Measurements from ENCODE around the gene ZC3H10. TPM values are rescaled to one million over a fixed set of nuclear protein-coding genes. Genes with fewer than 3 reads are reported as not detected.

Gene ZC3H10
- total and polyA plus RNA-seq, 2 of the 13 experiments (the other 11 are each of a cell fraction or from before 2014, with no cell fraction given), result 0.70 to 2.3 TPM

DNA sequence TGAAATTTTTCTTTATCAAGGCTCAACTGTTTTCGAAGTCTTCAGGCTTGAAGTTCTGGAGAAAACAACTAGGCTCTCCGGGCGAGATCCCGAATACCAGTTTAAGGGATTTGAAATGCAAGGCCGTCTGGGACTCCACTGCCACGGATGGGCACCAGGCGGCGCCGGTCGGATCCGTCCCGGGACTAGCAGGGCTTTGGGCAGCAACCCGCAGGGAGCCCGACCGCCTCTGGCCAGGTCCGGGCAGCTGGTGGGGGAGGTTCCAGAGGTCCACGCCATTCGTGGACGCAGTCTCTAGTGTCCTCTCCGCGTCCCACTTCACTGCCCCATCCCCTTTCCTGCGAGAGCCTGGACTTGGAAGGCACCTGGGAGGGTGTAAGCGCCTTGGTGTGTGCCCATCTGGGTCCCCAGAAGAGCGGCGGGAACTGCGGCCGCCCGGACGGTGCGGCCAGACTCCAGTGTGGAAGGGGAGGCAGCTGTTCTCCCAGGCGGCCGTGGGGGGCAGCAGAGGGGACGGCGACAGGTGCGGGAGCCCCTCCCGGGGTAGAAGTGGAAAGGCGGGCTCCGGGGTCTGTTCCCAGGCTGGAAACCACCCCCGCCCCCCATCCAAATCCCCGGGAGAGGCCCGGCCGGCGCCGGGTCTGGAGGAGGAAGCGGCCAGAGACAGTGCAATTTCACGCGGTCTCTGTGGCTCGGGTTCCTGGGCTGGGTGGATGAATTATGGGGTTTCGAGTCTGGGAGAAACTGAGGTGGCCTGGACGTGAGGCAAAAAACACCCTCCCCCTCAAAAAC lies 38.9 kb upstream of the ZC3H10 start (continued):
- TF ChIP-seq BRD4 (CRISPR knock-in tag; IDR thresholded peaks at IDR 0.05) (no peak; the same call in 1 of the 2 replicates), TBX2 (CRISPR knock-in tag; IDR thresholded peaks at IDR 0.05; ENCODE audit: borderline replicate concordance) (peak; percentile 48; the same call in 1 of the 2 replicates), IKZF1 (IDR thresholded peaks at IDR 0.05) (no peak), ZBTB34 (CRISPR knock-in tag; IDR thresholded peaks at IDR 0.05) (no peak), ZNF781 (CRISPR knock-in tag; IDR thresholded peaks at IDR 0.05; ENCODE audit: borderline replicate concordance, not compliant biosample characterization) (peak; percentile 69), ZNF784 (CRISPR knock-in tag; IDR thresholded peaks at IDR 0.05; ENCODE audit: borderline replicate concordance) (0 out of 2 replicates have a peak, but pooled peaks have one; percentile 15), FOXK1 (CRISPR knock-in tag; IDR thresholded peaks at IDR 0.05; ENCODE audit: borderline replicate concordance, low read depth) (no peak), KLF11 (CRISPR knock-in tag; IDR thresholded peaks at IDR 0.05) (peak; percentile 76; the same call in 1 of the 2 replicates), ISL2 (CRISPR knock-in tag; IDR thresholded peaks at IDR 0.05) (0 out of 2 replicates have a peak, but pooled peaks have one; percentile 12), ZNF816 (CRISPR knock-in tag; IDR thresholded peaks at IDR 0.05; ENCODE audit: borderline replicate concordance) (peak; percentile 35; the same call in 1 of the 2 replicates), HOXA3 (CRISPR knock-in tag; IDR thresholded peaks at IDR 0.05) (peak; percentile 66; the same call in 1 of the 2 replicates), KDM4B (CRISPR knock-in tag; IDR thresholded peaks at IDR 0.05) (peak; percentile 28; the same call in 1 of the 2 replicates), ZNF644 (CRISPR knock-in tag; IDR thresholded peaks at IDR 0.05; ENCODE audit: low read depth) (peak; percentile 29; the same call in 1 of the 2 replicates), JUN (CRISPR knock-in tag; IDR thresholded peaks at IDR 0.05) (no peak), ZNF777 (CRISPR knock-in tag; IDR thresholded peaks at IDR 0.05) (peak; percentile 95), YY1 (IDR thresholded peaks at IDR 0.05; ENCODE audit: insufficient read depth, insufficient replicate concordance, low read depth, low read length) (peak; percentile 52)
- TF ChIP-seq, protein P1, sequence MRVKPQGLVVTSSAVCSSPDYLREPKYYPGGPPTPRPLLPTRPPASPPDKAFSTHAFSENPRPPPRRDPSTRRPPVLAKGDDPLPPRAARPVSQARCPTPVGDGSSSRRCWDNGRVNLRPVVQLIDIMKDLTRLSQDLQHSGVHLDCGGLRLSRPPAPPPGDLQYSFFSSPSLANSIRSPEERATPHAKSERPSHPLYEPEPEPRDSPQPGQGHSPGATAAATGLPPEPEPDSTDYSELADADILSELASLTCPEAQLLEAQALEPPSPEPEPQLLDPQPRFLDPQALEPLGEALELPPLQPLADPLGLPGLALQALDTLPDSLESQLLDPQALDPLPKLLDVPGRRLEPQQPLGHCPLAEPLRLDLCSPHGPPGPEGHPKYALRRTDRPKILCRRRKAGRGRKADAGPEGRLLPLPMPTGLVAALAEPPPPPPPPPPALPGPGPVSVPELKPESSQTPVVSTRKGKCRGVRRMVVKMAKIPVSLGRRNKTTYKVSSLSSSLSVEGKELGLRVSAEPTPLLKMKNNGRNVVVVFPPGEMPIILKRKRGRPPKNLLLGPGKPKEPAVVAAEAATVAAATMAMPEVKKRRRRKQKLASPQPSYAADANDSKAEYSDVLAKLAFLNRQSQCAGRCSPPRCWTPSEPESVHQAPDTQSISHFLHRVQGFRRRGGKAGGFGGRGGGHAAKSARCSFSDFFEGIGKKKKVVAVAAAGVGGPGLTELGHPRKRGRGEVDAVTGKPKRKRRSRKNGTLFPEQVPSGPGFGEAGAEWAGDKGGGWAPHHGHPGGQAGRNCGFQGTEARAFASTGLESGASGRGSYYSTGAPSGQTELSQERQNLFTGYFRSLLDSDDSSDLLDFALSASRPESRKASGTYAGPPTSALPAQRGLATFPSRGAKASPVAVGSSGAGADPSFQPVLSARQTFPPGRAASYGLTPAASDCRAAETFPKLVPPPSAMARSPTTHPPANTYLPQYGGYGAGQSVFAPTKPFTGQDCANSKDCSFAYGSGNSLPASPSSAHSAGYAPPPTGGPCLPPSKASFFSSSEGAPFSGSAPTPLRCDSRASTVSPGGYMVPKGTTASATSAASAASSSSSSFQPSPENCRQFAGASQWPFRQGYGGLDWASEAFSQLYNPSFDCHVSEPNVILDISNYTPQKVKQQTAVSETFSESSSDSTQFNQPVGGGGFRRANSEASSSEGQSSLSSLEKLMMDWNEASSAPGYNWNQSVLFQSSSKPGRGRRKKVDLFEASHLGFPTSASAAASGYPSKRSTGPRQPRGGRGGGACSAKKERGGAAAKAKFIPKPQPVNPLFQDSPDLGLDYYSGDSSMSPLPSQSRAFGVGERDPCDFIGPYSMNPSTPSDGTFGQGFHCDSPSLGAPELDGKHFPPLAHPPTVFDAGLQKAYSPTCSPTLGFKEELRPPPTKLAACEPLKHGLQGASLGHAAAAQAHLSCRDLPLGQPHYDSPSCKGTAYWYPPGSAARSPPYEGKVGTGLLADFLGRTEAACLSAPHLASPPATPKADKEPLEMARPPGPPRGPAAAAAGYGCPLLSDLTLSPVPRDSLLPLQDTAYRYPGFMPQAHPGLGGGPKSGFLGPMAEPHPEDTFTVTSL (CRISPR knock-in tag; IDR thresholded peaks at IDR 0.05; ENCODE audit: borderline replicate concordance), result no peak; the same call in 1 of the 2 replicates
- TF ChIP-seq, protein P2, sequence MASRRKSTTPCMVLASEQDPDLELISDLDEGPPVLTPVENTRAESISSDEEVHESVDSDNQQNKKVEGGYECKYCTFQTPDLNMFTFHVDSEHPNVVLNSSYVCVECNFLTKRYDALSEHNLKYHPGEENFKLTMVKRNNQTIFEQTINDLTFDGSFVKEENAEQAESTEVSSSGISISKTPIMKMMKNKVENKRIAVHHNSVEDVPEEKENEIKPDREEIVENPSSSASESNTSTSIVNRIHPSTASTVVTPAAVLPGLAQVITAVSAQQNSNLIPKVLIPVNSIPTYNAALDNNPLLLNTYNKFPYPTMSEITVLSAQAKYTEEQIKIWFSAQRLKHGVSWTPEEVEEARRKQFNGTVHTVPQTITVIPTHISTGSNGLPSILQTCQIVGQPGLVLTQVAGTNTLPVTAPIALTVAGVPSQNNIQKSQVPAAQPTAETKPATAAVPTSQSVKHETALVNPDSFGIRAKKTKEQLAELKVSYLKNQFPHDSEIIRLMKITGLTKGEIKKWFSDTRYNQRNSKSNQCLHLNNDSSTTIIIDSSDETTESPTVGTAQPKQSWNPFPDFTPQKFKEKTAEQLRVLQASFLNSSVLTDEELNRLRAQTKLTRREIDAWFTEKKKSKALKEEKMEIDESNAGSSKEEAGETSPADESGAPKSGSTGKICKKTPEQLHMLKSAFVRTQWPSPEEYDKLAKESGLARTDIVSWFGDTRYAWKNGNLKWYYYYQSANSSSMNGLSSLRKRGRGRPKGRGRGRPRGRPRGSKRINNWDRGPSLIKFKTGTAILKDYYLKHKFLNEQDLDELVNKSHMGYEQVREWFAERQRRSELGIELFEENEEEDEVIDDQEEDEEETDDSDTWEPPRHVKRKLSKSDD (CRISPR knock-in tag; IDR thresholded peaks at IDR 0.05; ENCODE audit: low read depth), result peak; percentile 36; the same call in 1 of the 2 replicates

All from HepG2 (cell line).